Right atrium auricular region (tissue), 2 donors: ENCODE data around the gene SPAG8. TPM values are rescaled to one million over a fixed set of nuclear protein-coding genes. Genes with fewer than 3 reads are reported as not detected.

Source experiments
- DNase-seq: peaks from one replicate; pipeline ENCODE4 v3.0.0-alpha.2; 2019; ENCODE audit warnings: low spot score
- H3K27ac ChIP-seq, 2 donors: fragments of 200-600 bp; sonication (generic); 1 replicate in 1 of 2; 2 replicates in 1 of 2; pipeline ENCODE4 v1.5.1; 2016 to 2019
- H3K27me3 ChIP-seq, 2 donors: fragments of 200-600 bp; sonication (generic); one replicate each; pipeline versions ENCODE4 v1.5.1 to v1.6.0; 2017 to 2019
- H3K36me3 ChIP-seq: fragments of 200-600 bp; sonication (generic); one replicate; pipeline ENCODE4 v1.5.1; 2016
- H3K4me1 ChIP-seq, 2 donors: fragments of 200-600 bp; sonication (generic); one replicate each; pipeline versions ENCODE4 v1.5.1 to v1.6.0; 2017 to 2019
- H3K4me3 ChIP-seq, 2 donors: fragments of 200-600 bp; sonication (generic); 1 replicate in 1 of 2; 2 replicates in 1 of 2; pipeline ENCODE4 v1.5.1; 2017 to 2019; ENCODE audit warnings: mild to moderate bottlenecking in 1 of 2, moderate library complexity in 1 of 2
- H3K9me3 ChIP-seq, 2 donors: fragments of 200-600 bp; sonication (generic); one replicate each; pipeline ENCODE4 v1.5.1; 2019
- CTCF ChIP-seq, 2 donors: fragments of 200-600 bp; sonication (generic); IDR thresholded peaks; one replicate each; pipeline ENCODE4 v1.5.1; 2019; ENCODE audit warnings: antibody characterized with exemption in 2 of 2
- total RNA-seq, 2 donors: library from RNA; depleted of rRNA; stranded (reverse); fragments of >200 nt; gene quantifications; one replicate each; pipeline ENCODE4 v1.1.0, GENCODE V29; 2016

Gene SPAG8
- total RNA-seq, 2 donors from 2014 or later, result 1.6 to 4.1 TPM

- Histone ChIP-seq H3K36me3 (no peaks in the 10 kb centered on the region), H3K27me3 (no peaks in the 10 kb centered on the region), H3K4me1 (peaks cover 0 to 23% of the 10 kb centered on the region in 2 donors), H3K9me3 (no peaks in the 10 kb centered on the region), H3K27ac (no peak overlapping the region), H3K4me3 (no peak overlapping the region)
- DNase-seq, result no peak
- TF ChIP-seq CTCF (IDR thresholded peaks at IDR 0.05), result no peak
Measured at GRCh38 chr9:35841645-35841900, 29.5 kb upstream of the SPAG8 start.

GRCh38 chr9:35840881-35841644 lies 29.0 kb upstream of the SPAG8 start:
- Histone ChIP-seq H3K4me3 (no peak overlapping the region), H3K9me3 (no peaks in the 10 kb centered on the region), H3K4me1 (peaks cover 0 to 20% of the 10 kb centered on the region in 2 donors), H3K36me3 (no peaks in the 10 kb centered on the region), H3K27ac (no peak overlapping the region), H3K27me3 (no peaks in the 10 kb centered on the region)
- no peak for TF ChIP-seq CTCF (IDR thresholded peaks at IDR 0.05)
- no peak for DNase-seq

GRCh38 chr9:35839926-35840325 lies 27.9 kb upstream of the SPAG8 start:
- Histone ChIP-seq H3K4me3 (no peak overlapping the region), H3K27me3 (no peaks in the 10 kb centered on the region), H3K36me3 (no peaks in the 10 kb centered on the region), H3K27ac (no peak overlapping the region), H3K9me3 (no peaks in the 10 kb centered on the region), H3K4me1 (peaks cover 0 to 9% of the 10 kb centered on the region in 2 donors)
- no peak for DNase-seq
- no peak for TF ChIP-seq CTCF (IDR thresholded peaks at IDR 0.05)

GRCh38 chr9:35836595-35836994 lies 24.5 kb upstream of the SPAG8 start:
- H3K9me3 ChIP-seq, result no peaks in the 10 kb centered on the region
- no peak overlapping the region for H3K27ac ChIP-seq
- H3K4me3 ChIP-seq, result no peak overlapping the region
- peaks cover 0 to 30% of the 10 kb centered on the region in 2 donors for H3K4me1 ChIP-seq
- H3K36me3 ChIP-seq, result no peaks in the 10 kb centered on the region
- no peaks in the 10 kb centered on the region for H3K27me3 ChIP-seq
- no peak for TF ChIP-seq CTCF (IDR thresholded peaks at IDR 0.05)
- no peak for DNase-seq

- no peaks in the 10 kb centered on the region for H3K27me3 ChIP-seq
- no peak overlapping the region for H3K4me3 ChIP-seq
- H3K4me1 ChIP-seq, result peaks cover 0 to 37% of the 10 kb centered on the region in 2 donors
- H3K36me3 ChIP-seq, result no peaks in the 10 kb centered on the region
- no peaks in the 10 kb centered on the region for H3K9me3 ChIP-seq
- no peak for DNase-seq
- no peak overlapping the region for H3K27ac ChIP-seq
- TF ChIP-seq CTCF (IDR thresholded peaks at IDR 0.05), result no peak
Measured at GRCh38 chr9:35835766-35836165, 23.7 kb upstream of the SPAG8 start.

GRCh38 chr9:35835216-35835632 lies 23.2 kb upstream of the SPAG8 start:
- no peak for DNase-seq
- H3K36me3 ChIP-seq, result no peaks in the 10 kb centered on the region
- H3K27ac ChIP-seq, result no peak overlapping the region
- H3K4me3 ChIP-seq, result no peak overlapping the region
- no peaks in the 10 kb centered on the region for H3K9me3 ChIP-seq
- no peaks in the 10 kb centered on the region for H3K27me3 ChIP-seq
- peaks cover 0 to 42% of the 10 kb centered on the region in 2 donors for H3K4me1 ChIP-seq
- no peak for TF ChIP-seq CTCF (IDR thresholded peaks at IDR 0.05)
